Cerebellar cortex (tissue), 1 donor: Measurements from ENCODE around the gene BMPR1A.
"Not testable (repeated sequence)": the region's sequence is repeated elsewhere in the genome, so short reads cannot be mapped to it uniquely, and the experiment has no call there.

Source experiments
- DNase-seq: peaks from one replicate; pipeline ENCODE4 v3.0.0-alpha.2; 2015; ENCODE audit warnings: low spot score

Gene BMPR1A

GRCh38 chr10:86850481-86850880, 94.1 kb downstream of the BMPR1A start:
- DNase-seq: no peak

DNA sequence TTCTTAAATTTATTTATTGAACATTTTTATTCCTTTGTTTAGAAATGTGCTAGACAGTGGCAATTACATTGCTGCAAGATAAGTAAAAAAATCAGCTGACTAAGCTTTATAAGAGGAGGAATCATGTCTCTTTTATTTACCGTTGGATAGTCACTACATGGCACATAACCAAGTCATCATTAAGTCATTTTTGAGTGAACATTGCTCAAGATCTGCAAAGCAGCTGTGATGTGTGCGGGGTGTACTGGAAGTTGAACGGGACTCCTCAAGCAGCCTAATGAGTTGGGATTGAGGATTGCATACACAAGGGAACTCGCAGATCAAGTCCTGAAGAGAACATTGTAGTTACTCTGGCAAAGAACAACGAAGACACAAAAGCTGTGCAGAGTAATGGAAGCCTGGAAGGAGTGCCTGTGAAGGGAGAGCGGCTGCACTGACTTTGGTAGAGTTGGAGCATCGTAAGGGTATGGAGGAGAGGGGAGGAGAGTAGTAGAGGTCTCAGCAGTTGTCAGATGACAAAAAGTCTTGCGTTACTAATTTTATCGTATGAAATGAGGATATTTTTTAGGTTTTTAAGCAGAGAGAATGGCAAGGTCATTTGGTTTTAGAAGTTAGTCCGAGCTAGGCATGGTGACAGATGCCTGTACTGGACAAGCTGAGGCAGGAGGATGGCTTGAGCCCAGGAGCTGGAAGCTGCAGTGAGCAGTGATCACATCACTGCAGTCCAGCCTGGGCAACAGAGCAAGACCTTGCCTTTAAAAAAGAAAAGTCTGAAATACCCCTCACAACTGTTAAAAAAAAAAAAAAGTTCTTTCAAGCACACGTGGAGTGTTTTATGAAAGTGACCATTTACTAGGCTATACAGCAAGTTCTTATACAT, 95.1 kb downstream of the BMPR1A start:
- DNase-seq: no peak

DNA sequence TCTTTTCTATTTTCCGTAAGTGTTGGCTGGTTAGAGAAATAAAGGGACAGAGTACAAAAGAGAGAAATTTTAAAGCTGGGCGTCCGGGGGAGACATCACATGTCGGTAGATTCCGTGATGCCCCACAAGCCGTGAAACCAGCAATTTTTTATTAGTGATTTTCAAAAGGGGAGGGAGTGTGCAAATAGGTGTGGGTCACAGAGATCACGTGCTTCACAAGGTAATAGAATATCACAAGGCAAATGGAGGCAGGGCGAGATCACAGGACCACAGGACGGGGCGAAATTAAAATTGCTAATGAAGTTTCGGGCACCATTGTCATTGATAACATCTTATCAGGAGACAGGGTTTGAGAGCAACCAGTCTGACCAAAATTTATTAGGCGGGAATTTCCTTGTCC, 97.2 kb downstream of the BMPR1A start:
- DNase-seq: not testable (repeated sequence)

GRCh38 chr10:86855513-86855912, 99.1 kb downstream of the BMPR1A start:
- no peak for DNase-seq

DNA sequence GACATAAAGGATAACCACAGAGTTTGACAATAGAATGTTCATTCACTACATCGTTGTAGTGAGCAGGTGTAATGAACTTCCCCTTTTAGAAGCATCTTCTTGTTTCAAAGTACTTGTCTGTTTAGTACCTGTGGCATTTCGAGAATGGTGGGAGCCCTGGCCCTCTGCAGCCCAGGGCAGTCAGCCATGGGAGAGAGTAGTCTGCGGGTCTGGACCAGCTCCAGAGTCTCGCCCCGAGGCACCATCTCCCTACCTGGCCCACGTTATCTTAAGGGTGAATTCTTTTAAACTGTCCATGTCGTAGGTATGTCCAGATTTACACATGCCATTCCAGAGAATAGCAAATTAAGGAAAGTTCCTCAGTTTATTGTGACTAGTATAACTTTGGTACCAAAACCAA, 99.7 kb downstream of the BMPR1A start:
- DNase-seq: no peak

- peak; percentile 29 for DNase-seq
These were observed 100.8 kb downstream of the BMPR1A start for GRCh38 chr10:86857128-86857721.

DNA sequence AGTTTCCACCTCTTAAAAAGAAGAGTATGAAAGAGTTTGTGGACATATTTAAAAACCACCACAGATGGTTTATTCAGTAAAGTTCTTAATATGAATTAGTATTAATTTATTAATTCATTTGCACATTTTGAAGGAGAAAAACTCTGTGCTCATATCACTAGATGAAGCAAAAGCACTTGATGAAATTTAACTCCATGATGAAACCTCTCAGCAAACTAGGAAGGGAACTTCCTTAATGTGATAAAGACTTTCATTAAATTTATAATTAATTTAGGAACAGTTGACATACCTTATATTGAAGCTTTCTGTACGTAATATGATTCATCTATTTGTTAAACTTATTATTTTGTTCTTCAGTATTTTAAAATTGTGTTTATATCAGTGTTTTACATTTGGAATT, 101.6 kb downstream of the BMPR1A start:
- DNase-seq: no peak

DNA sequence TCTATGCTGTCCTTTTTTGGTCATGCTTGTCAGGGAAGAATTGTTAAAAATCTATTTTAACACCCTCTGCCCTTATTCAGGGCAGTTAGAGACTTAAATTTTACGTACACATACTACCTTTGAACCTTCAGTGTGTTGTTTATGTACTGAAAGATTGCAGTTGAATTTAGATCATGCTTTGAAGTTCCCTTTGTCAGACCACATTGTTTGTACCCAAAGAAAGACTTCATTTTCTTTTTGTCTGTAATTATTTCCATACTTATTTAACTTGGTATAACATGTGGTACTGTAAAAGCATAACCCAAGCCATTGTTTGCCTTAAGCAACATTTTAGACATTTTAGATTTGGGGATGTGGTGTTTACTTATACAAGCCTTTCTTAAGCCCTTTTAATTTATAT, 104.9 kb downstream of the BMPR1A start:
- no peak for DNase-seq

DNA sequence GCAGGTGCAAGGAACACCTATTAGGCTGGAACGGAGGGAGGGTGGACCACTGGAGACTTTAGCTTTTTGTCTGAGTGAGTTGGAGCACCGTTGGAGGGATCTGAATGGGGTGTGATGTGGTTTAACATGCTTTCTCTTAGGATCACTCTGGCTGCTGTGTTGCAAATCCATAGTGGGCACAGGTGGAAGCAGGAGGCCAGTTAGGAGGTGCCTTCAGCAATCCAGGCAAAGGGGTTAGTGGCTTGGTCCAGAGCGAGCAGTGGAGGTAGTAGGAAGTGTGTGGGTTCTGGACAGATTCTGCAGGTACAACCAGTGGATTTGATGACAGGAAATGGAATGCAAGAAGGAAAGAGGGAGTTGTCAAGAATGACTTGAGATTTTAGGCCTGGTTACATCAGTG, 106.0 kb downstream of the BMPR1A start:
- no peak for DNase-seq

GRCh38 chr10:86862786-86863483, 106.5 kb downstream of the BMPR1A start:
- no peak for DNase-seq

- DNase-seq: peak; percentile 29
These were observed 107.0 kb downstream of the BMPR1A start for GRCh38 chr10:86863484-86863842.

- DNase-seq: not testable (repeated sequence)
These were observed 108.8 kb downstream of the BMPR1A start for GRCh38 chr10:86865011-86865811.

DNA sequence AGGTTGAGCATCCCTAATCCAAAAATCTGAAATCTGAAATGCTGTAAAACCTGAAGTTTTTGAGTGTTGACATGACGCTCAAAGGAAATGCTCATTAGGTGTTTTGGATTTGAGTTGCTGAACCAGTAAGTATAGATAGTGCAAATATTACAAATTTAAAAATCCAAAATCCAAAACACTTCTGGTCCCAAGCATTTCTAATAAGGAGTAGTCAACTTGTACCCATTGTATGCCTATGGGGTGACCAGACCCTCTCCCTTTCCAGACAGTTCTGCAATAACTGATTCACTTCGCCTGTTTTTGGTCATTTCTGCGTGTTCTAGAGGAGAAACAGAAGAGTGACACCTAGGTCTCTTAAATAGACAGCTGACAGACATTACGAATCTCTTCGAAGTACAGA, 110.7 kb downstream of the BMPR1A start:
- DNase-seq: no peak

GRCh38 chr10:86868353-86868752, 111.9 kb downstream of the BMPR1A start:
- peak; percentile 29 for DNase-seq

GRCh38 chr10:86870679-86871078, 114.3 kb downstream of the BMPR1A start:
- DNase-seq: no peak

DNA sequence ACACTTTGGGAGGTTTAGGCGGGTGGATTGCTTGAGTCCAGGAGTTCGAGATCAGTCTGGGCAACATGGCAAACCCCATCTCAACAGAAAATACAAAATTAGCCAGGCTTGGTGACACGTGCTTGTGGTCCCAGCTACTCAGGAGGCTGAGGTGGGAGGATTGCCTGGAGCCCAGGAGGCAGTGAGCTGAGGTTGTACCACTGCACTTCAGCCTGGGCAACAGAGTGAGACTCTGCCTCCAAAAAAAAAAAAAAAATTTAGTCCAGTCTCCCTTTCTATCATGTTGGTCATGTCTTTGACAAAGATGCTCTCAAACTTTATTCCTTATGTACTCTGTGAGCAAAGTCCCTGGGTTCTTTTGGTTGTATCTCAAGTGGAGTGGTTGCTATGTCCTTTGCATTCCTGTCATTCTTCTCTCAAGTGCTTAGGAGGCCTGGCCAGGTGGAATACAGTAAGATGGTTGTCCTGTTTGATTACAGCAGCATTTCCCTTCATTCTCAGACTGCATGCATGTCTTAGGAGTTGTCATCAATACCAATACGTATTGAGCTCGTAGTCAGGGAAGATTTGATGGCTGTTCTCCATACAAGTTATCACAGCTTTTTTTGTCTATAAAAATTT, 115.3 kb downstream of the BMPR1A start:
- no peak for DNase-seq

- DNase-seq: no peak
These were observed 116.3 kb downstream of the BMPR1A start for GRCh38 chr10:86872757-86873156.

DNA sequence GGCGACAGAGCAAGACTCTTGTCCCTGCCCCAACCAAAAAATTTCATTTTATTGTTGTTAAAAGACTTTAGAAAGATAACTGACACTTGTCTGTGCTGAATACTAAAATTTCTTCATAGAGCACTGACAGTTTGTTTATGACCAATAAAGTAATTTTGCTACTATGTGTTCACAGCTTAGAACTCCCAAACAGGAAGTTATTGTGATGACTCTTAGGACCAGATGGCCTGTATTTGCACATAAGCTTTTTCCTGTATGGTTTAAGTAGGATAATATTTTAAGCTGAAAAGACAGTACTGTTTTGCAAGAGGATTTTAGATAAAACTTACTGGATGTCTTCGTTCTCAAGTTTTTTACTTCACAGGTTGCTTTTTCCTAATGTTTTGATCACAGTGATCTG, 120.3 kb downstream of the BMPR1A start:
- DNase-seq: no peak

DNA sequence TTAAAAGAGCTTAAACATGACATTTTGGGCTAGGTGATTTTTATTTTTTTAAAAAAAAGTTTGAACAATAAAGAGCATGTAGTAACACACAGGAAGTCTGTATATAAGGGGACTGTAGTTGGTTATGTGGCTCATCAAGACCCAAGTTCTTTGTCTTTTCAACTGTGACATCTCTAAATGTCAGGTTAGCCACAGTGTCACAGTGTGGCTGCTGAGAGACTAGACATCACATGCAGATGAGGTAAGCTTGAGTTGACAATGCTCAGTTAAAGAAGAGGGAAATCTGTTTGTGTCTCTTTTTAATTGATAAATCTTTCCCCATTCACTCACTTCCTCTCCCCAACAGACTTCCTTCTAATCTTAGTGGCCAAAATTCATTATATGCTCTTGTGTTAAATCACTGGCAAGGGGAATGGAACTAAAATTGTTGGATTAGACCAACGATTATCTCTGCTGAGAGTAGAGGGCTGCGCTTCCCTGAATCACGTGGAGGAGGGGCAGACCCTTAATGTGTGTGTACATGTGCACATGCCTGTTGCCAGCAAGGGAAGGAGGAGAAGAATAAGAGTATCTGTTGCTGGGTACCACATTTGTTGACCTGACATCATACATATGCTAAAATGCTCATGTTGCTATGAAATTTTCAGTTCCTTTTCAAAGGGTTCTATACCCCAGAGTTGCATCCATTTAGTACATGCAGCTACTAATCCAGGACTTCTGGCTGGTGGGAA, 122.7 kb downstream of the BMPR1A start:
- DNase-seq: no peak

- DNase-seq: no peak
These were observed 124.6 kb downstream of the BMPR1A start for GRCh38 chr10:86880971-86881370.
